Transverse colon (tissue), 3 donors: ENCODE results near the gene EVPL.

Experiments
- EP300 ChIP-seq: sonication (generic); formaldehyde crosslinking; IDR thresholded peaks from one replicate; pipeline ENCODE4 v1.6.1; 2017; ENCODE audit warnings: antibody characterized with exemption, low read depth
- TF ChIP-seq, protein P1 (sequence below), 5 experiments: fragments of 200-600 bp in 3 of 5; fragments of 450-650 bp in 2 of 5; sonication (generic) in 3 of 5; IDR thresholded peaks; 1 replicate in 2 of 5; 2 replicates in 3 of 5; pipeline ENCODE4 v1.5.1; 2016 to 2017; ENCODE audit warnings: antibody characterized with exemption in 5 of 5, inconsistent platforms in 3 of 5, mild to moderate bottlenecking in 2 of 5, moderate library complexity in 1 of 5

DNA sequence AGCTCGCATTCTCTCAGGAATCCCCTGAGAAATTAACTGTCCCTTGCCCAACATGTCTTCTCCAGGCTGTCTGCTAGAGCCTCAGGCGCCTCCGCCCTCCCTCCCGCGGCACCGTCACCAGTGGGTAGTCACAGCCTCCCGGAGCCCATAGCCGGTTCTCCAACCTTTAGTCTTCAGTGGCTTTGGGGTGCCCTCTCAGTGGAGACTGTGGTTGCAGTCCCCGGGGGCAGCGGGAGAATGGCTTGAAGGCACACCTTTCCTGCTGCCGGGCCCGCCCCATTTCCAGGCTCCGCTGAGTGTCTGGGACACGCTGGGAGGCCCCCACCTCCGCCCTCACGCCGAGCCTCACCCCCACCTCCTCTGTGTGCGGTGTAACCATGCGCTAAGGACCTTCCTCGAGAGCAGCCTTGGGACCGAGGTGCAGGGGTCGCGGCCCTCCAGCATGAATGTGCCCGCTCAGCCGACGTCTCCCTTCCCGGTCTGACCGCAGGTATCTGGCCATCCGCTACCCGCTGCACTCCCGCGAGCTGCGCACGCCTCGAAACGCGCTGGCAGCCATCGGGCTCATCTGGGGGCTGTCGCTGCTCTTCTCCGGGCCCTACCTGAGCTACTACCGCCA is 49.1 kb upstream of the EVPL start:
- TF ChIP-seq, protein P1, sequence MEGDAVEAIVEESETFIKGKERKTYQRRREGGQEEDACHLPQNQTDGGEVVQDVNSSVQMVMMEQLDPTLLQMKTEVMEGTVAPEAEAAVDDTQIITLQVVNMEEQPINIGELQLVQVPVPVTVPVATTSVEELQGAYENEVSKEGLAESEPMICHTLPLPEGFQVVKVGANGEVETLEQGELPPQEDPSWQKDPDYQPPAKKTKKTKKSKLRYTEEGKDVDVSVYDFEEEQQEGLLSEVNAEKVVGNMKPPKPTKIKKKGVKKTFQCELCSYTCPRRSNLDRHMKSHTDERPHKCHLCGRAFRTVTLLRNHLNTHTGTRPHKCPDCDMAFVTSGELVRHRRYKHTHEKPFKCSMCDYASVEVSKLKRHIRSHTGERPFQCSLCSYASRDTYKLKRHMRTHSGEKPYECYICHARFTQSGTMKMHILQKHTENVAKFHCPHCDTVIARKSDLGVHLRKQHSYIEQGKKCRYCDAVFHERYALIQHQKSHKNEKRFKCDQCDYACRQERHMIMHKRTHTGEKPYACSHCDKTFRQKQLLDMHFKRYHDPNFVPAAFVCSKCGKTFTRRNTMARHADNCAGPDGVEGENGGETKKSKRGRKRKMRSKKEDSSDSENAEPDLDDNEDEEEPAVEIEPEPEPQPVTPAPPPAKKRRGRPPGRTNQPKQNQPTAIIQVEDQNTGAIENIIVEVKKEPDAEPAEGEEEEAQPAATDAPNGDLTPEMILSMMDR (IDR thresholded peaks at IDR 0.05): no peak
- no peak for TF ChIP-seq EP300
